GM21381 (cell line): Measurements from ENCODE around the gene RAB11FIP3.
"Not testable (repeated sequence)": the region's sequence is repeated elsewhere in the genome, so short reads cannot be mapped to it uniquely, and the experiment has no call there.

ENCODE experiments used
- ATAC-seq: cut with Tn5 transposase; IDR thresholded peaks from one replicate; pipeline ENCODE4 v1.9.1; 2021; ENCODE audit warnings: mild to moderate bottlenecking, moderate library complexity; ENCODE audit not compliant: unreplicated experiment

RAB11FIP3 gene

DNA sequence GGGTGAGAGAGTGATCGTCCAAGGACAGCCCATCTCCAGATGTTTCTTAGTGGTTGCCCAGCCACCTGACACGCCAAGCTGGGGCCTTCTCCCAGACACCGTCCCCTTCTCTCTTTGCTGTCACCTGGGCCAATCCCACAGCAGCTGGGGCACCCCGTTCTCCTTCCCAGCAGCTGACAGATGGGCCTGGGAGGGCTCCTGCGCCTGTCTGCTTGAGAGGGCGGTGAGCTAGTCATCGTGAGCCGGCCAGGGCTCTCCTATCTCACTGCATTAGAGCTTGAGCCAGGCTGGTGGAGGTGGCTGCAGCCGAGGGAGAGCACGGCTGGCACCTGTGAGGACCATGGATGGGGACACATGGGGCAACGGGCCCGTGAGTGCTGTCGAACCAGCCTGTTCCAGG is 41.2 kb downstream of the RAB11FIP3 start:
- no peak for ATAC-seq

DNA sequence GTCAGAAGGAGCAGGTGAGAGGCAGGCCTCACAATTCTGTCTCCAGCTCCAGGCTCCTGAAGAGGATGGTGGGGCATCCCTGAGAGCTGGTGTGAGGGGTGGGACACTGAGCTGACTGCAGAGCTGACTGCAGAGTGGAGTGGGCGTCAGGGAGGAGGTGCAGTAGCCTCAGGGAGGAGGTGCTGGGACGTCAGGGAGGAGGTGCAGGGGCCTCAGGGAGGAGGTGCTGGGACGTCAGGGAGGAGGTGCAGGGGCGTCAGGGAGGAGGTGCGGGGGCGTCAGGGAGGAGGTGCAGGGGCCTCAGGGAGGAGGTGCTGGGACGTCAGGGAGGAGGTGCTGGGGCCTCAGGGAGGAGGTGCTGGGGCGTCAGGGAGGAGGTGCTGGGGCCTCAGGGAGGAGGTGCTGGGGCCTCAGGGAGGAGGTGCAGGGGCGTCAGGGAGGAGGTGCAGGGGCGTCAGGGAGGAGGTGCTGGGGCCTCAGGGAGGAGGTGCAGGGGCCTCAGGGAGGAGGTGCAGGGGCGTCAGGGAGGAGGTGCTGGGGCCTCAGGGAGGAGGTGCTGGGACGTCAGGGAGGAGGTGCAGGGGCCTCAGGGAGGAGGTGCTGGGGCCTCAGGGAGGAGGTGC is 41.9 kb downstream of the RAB11FIP3 start:
- not testable (repeated sequence) for ATAC-seq

DNA sequence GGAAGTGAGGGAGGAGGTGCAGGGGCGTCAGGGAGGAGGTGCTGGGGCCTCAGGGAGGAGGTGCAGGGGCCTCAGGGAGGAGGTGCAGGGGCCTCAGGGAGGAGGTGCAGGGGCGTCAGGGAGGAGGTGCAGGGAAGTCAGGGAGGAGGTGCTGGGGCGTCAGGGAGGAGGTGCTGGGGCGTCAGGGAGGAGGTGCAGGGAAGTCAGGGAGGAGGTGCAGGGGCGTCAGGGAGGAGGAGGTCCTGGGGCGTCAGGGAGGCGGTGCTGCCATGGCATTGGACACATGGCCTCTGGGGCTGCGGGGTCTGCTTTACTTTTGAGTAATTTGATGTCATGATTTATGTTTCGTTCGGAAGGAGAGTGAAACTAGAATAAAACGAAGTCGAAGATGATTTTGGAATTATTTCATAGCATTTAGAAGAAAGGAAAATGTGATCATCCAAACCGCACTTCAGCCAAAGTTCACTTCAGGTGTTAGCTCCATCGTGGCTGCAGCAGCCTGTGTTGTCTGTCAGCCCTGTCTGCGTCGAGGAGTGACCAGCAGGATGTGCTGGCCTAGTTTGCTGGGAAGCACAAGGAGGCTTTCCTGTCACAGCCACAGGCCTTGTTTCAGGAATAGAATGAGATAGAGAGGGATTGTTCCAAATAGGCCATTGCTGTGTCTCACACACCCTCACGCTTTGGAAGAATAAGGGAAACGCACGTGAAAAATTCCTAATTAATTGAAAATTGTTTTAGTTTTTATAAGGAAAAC is 42.8 kb downstream of the RAB11FIP3 start:
- no peak for ATAC-seq

DNA sequence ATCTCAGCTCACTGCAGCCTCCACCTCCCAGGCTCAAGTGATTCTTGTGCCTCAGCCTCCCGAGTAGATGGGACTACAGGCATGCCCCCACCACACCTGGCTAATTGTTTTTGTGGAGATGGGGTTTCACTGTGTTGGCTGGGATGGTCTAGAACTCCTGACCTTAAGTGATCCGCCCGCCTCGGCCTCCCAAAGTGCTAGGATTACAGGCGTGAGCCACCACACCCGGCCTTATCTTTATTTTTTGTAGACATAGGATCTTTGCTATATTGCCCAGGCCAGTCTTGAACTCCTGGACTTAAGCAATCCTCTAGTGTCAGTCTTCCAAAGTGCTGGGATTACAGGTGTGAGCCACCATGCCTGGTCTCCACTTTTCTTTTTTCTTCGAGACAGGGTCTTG is 44.0 kb downstream of the RAB11FIP3 start:
- not testable (repeated sequence) for ATAC-seq

DNA sequence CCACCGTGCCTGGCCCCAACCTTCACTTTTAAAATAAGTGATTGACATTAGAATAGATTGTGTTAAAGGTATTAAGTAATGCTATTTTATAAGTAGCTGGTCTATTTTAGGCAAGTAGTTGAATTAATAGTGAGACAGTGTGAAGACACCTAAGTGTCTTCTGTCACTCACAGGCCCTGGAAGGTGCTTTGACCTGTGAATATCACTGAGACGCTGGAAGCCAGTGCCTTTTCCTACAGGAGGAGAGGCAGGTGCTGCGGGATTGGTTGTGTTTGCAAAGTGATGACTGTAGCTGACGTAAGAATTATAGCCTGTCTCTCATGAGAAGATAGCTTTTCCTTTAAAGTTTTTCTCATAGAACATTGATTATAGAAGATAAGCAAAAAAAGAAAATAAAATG is 45.0 kb downstream of the RAB11FIP3 start:
- no peak for ATAC-seq

DNA sequence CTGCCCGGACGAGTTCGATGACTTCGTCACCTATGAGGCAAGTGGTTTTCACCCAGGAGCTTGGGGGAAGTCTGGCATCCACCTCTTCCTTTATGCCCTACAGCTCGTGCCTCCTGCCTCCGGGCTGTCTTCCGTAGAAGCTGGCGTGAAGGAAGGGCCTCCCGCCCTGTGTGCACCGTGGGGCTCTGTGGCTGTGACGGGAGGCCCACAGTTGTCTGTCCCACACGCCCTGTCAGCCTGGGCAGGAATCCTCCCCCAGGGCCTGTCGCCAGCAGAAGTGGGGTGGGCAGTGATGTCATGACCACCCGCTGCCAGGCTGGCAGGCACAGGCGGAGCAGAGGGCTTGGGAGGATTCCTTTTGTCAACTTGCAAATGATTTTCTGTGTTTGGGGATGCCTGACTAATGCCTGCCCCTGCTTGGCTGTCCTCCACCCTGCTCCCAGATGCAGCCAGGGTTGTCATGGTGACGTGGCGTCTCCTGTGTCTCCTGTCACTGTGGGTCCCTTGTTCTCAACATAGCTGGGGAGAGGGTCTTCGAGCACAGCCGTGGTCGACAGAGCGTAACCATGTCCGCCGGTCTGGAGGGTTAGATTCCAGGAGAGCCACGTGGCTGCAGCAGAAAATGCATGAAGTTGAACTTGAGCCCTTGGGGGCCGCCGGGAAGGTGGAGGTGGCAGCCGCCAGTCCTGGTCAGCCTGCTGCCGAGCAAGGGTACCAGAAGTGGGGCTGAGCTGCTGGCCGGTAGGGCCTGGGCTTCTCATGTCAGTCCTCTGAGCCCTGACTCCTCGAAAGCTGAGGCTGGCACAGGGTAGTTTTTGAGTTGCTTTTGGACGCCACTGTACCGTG is 46.1 kb downstream of the RAB11FIP3 start:
- ATAC-seq = no peak

DNA sequence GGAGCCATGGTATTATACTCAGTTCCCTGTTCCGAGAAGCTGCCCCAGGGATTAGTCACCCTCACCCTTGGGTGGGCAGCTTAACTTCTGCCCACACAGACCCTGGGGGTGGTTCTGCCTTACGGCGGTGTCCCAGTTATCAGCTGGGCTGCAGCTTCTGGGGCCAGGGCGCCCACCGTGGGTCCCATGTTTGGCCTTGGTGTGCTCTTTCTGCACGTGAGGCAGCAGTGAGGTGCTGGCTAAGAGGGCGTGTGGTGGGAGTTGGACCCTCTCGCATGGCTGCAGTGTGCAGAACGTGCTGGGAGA is 46.7 kb downstream of the RAB11FIP3 start:
- ATAC-seq = no peak

DNA sequence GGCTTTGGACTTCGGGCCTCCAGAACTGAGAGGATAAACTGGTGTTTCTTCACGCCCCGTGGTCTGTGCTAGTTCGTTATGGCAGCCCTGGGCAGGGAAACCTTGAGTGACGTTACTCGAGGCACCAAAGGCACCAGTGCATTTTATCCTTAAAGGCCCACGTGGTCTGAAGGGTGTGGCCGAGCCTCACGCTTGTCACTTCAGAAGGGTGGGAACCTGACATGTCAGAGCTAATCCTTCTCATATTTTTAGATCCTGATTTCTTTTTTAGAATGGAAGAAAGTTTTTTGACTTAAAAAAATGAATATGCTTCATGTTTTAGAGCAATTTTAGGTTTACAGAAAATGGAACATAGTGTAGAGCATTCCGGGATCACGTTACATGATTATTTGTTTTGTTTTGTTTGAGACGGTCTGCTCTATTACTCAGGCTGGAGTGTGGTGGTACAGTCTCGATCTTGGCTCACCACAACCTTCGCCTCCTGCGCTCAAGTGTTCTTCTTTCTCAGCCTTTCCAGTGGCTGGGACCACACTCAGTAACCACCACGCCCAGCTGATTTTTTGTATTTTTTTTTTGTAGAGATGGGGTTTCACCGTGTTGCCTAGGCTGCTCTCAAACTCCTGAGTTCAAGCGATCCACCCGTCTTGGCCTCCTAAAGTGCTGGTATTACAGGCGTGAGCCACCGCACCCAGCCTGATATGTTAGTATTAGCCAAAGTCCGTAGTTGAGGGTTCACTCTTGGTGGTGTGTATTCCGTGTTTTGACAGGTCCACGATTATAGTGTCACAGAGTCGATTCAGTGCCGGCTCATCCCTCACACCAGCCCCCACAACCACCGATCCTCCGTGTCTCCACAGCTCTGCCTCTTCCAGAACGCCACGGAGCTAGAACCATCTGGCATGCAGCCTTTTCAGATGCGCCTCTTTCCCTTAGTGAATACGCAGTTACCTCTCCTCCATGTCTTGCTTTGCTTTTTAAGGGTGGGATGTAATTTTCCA is 47.9 kb downstream of the RAB11FIP3 start:
- ATAC-seq = no peak

DNA sequence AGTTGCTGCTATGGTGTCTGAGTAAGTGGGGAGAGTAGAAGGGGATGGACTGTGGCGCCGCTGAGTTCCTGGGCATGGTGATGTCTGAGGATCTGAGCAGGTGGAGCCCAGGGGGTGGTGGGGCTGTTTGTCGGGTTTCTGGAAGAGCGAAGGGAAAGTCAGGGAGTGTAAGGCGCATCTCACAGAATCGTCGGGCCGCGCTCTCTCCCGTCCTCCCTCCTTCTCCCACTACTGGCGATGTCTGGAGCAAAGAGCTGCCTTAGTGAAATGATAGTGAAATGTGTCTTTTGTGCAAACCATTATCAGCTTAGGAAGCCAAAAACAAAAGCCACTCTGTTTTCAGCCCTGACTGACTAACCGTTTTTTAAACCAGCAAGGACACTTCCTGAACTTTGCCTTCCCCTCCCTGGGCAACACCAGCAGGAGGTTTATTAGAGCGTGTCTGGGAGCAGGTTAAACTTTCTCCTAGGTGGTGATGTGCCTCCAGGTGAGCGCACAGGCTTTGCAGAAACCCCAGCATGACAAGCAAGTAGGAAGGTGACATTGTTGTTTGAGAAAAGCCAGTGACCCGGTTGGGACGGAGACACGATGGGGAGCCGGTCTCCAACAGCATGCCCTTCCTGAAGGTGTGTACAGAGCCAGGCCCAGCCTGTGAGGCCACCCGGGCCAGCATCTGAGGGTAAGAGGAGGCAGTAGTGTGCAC is 49.1 kb downstream of the RAB11FIP3 start:
- no peak for ATAC-seq

DNA sequence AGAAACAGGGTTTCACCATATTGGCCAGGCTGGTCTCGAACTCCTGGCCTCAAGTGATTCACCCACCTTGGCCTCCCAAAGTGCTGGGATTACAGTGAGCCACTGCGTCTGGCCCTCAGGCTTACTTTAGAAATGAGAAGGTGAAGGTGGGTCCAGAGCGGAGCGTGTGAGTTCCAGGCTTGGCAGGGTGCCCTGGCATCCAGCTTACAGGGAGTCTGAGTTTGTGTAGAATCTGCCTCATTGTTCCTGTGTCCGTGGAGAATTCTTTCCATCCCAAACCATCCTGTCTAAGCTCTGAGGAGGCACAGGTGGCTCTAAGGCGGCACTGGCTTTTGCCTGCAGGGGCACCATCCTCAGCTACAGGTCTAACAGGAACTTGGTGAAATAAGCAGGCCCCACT is 50.6 kb downstream of the RAB11FIP3 start:
- ATAC-seq = no peak

DNA sequence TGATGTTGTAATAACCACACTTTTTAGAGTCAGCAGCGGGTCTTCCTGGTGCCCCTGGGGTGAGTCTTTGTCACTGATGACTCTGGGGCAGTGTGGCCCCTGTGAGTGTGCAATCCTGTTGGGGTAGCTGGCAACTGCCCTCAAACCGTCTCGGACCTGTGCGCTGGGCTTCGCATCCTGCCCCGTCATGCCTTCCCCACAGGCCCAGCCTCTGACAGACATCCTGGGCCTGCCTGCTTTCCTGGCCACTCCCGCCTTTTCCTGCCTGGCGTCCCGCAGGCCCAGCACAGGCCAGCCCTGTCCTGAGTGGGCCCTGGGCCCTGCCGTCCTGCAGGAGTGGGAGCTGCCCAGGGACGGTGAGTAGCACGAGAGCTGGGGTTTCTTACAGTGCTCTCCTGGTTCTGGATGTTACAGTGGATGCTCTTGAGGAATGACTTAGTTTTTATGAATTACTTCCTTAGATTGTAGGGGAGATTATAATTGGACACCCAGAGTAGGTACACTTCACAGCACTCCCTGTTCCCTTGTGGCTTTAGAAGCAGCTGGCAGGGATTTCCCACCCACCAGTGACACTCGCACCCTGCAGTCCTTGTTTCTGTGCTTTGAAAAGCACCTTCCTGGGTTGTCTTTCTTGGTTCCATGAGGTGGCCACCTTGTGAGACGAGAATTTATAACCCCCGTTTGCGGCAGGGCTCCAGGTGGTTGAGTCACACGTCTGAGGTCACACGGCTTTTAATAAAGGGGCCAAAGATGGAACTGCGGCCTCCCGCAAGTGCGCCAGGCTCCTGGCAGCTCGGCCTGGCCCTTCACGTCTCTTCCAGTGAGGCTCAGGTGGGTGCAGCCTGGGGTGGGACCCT is 52.1 kb downstream of the RAB11FIP3 start:
- ATAC-seq = no peak

DNA sequence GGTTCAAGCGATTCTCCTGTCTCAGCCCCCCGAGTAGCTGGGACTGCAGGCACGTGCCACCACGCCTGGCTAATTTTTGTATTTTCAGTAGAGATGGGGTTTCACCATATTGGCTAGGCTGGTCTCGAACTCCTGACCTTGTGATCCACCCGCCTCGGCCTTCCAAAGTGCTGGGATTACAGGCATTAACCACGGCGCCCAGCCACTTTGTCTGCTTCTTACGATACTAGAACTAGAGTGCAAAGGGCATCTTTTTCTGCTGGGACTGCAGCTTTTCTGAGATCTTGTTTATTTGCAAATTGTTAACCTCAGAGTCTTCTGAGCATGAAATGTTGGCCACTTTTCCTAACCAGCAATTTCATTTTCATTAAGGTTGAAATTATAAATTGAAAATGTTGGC is 52.8 kb downstream of the RAB11FIP3 start:
- ATAC-seq = not testable (repeated sequence)

DNA sequence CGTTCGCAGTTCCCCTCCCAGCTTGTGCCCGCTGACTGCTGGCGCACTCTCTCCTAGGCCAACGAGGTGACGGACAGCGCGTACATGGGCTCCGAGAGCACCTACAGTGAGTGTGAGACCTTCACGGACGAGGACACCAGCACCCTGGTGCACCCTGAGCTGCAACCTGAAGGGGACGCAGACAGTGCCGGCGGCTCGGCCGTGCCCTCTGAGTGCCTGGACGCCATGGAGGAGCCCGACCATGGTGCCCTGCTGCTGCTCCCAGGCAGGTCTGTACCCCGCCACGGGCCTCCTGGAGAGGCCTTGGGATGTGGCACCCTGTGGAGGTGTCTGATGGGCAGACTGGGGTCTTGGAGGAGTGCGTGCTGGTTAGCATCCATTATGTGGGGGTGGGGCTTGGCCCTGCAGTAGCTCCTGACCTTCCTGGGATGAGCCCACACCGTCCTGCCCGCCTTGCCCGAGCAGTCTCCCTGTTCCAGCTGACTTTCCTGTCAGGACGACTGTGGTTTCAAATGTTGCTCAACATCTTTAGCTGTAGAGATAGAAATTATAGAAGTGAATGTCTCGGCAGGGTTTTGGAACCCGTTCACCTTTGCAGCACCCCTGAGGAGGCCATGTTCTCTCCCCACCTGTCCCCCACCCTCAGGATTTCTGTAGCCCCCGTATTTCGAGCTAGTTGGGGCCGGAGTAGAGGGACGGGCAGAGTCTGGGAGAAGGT is 57.2 kb downstream of the RAB11FIP3 start:
- no peak for ATAC-seq

DNA sequence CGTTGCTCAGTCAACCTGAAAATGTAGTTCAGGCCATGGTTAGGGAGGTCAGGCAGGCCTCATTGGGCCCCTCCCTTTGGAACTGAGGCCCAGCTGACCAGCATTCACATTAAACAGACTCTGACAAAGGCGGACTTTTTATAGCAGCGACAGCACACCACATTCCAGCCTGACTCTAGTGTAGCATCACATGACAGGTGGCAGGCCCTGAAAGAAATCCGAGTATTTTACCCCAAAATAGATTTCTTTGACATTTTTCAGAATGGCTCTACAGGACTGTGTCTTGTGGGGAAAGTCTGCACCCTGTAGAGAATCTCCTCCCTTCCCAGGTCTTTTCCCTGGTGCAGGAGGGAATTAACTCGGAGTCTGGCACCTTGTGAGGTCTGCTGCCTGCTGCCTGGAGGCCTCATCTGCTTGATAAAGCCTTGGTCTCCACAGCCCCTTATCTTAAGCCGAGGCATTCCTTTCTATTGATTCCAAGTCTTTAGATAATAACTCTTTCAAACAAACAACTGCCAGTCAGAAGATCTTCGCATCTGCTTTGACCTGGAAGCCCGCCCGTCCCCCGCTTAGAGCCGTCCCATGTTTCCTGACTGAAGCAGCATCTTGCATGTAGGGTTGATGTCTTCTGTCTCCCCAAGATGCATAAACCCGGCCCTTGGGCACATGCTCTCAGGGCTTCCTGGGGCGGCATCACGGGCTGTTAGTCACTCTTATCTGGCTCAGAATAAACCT is 58.1 kb downstream of the RAB11FIP3 start:
- no peak for ATAC-seq

DNA sequence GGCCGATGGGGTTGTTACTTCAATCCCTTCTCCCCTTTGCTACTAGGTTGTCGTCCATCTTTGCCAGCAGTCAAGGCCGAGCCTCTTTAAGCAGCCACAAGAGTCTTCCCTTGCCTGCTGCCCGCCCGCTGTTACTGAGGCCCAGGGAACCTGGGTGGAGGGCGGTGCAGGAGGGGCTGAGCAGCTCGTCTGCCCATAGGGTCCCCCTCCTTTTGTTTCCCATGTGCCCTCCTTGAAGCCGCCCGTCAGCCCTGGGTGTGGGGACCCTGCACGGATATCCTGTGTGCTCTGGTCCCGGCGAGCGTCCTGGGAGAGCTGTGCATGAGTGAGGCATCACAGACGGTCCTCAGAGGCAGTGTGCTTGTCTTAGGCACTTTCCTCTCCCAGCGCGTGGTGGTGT is 64.2 kb downstream of the RAB11FIP3 start:
- no peak for ATAC-seq

DNA sequence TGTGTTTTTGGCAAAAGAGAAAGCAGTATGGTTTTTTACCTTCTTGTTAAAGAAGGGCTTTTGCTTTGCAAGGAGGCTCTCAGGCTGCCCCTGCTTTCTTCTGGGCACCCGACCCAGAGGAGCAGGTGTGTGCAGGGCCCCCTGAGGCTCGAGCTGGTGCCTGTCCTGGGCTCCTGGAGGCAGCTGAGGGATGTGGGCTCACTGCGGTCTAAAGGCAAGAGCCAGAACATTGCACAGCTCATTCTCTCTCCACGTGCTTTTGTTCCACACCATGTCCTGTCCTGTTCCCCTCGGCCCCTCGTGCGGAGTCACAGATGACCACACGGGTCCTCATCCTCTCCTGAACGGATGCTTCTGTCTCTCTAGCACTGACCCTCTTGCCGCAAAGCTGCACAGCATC is 65.3 kb downstream of the RAB11FIP3 start:
- ATAC-seq = no peak

DNA sequence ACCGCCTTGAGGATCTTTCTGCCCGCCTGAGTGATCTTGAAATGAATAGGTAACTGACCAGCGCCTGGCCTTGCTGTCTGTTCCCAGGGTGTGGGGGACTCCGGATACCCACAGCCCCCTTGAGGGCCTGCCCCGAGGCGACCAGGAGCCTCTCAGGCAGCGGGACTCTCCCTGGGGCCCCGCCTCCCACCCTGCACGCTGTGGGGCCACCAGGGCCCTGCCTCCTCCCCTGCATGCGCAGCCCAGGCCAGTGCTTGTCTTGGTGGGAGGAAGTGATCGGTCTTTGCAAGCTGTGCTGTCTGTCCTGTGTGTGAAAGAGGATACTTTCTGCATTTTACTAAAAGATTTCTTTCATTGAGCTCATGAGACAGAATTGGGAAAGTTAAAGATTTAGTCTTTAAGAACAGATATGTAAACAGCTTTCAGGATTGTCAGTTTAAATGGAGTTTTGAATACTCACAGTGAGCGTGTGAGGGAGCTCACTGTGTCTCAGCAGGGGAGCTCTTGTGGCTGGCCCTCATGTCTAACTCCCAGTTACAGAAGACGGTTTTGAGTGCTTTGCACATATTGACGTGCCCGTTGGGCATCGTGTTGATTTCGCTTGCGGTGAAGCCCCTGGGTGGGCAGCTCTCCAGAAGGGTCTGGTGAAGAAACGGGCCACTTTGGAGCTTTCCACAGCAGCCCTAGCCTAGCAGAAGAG is 65.9 kb downstream of the RAB11FIP3 start:
- no peak for ATAC-seq
